RKO (cell line): ENCODE results near the gene IRF8.
"Not testable (repeated sequence)": the region's sequence is repeated elsewhere in the genome, so short reads cannot be mapped to it uniquely, and the experiment has no call there.

ENCODE experiments used
- DNase-seq: peaks from one replicate; pipeline ENCODE4 v3.0.0-alpha.2; 2016; ENCODE audit warnings: low spot score

IRF8 gene

DNA sequence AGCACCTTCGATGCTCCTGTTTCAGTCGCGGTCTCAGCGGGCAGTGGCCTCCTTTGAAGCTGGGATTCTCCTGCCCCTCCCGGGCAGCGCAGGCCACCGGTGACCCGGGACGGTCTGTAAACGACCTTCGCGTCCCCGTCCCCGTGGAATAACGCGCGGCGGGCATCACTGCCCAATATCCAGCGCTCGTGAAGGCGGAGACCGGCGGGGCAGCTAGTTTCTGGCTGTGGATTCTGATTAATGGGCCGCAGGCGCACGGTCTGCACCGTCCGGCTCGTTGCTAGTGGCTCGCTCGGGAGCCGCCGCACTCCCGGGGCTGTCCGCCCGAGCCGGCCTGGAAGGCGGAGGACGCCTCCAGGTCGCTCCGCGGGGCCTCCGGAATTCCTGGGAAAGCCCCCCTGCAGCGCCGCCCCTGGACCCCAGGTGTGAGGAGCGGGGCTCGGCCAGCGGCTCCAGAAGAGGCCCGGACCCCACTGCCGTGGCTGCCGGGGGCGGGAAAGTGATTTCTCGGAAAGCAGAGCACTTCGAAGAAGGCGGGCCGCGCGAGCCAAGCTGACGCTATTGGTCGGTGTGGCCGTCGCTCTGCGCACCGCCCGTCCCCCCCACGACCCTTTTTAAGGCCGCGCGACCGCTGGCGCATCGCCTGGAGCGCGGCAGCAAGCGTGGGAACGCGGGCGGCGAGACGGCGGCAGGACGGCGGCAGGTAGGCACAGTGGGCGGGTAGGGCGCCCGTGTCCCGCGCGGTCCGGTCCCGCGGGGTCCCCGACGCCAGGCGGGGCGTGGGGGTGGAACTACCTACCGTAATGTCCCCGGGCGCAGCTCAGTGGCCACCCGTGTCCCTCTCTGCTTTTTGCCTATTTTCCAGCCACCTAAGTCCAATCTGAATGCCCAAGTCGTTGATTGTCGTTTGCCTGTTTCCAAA, at the start of gene IRF8:
Gene IRF8 (plus strand): TSS at position 642 of the 922 bp plus-strand sequence. CDS start 3,854 bp downstream, outside the sequence.
- DNase-seq, result no peak

GRCh38 chr16:85849388-85849787, 49.6 kb upstream of the IRF8 start:
- no peak for DNase-seq

GRCh38 chr16:85850344-85850880, 48.5 kb upstream of the IRF8 start:
- no peak for DNase-seq

- peak; percentile 40 for DNase-seq
Measured at GRCh38 chr16:85851034-85851785, 47.8 kb upstream of the IRF8 start.

- DNase-seq, result no peak
Measured at GRCh38 chr16:85853547-85854545, 45.1 kb upstream of the IRF8 start.

- no peak for DNase-seq
Measured at GRCh38 chr16:85854935-85855334, 44.0 kb upstream of the IRF8 start.

DNA sequence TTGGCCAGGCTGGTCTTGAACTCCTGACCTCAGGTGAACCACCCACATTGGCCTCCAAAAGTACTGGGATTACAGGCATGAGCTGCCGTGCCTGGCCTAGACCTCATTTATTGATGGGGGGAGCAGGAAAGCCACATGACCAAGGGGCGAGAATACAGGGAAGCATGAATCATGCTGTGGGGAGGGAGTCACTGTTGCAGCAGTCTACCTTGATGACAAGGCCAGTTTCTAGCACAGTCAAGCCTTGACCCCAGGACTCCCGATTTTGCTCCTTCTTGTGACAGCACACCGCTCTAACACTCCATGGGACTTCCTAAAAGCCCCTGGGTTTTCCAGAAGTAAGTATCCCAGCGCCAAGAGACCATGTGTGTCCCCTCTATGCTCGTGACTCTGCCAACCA, 42.9 kb upstream of the IRF8 start:
- no peak for DNase-seq

- DNase-seq, result no peak
Measured at GRCh38 chr16:85856585-85856984, 42.4 kb upstream of the IRF8 start.

DNA sequence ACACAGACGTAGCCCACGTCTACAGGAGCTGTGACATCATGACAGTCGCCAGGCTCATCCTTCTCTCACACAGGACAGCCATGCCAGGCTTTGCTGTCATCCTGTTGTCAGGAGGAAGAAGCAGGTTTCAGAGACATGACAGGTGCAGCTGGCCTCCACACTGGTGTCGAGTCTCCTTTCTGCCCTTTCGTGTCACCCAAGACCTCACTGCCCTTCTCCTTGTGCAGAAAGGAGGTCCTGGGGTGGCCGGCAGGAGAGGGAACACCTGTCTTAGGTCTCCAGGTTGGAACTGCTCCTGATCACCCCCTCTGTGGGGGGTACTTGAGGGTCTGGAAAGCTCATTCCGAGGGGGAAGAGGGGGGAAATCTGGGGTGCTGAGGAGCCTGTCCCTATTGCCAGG, 41.6 kb upstream of the IRF8 start:
- no peak for DNase-seq

DNA sequence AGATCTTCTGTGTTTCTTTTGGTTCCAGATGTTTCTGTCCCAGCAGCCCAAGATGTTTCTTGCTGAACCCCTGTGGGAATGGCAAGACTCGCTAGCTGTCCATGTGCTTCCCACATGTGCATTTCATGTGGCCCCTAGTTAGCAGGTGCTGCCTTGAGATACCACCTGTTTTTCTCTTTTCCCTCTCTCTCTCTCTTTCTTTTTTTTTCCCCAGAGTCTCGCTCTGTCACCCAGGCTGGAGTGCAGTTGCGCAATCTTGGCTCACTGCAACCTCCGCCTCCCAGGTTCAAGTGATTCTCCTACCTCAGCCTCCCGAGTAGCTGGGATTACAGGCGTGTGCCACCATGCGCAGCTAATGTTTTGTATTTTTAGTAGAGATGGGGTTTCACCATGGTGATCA, 40.4 kb upstream of the IRF8 start:
- not testable (repeated sequence) for DNase-seq

GRCh38 chr16:85858984-85859817, 39.8 kb upstream of the IRF8 start:
- no peak for DNase-seq

DNA sequence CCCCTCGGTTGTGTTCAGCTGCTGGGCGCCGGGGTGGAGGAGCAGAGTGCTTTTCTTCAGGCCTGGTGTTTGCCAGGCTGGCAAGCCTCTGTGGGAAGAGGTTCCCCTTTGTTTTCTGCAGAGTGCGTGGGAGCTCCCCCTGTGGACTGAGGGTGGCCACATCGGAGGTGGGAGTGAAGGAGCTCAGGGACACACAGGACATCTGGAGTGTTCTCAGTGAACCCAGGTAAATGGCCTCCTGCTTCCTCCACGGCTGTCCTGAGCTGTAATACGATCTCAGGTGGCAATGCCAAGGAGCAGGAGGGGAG, 39.2 kb upstream of the IRF8 start:
- no peak for DNase-seq

GRCh38 chr16:85860413-85861094, 38.4 kb upstream of the IRF8 start:
- DNase-seq, result no peak

DNA sequence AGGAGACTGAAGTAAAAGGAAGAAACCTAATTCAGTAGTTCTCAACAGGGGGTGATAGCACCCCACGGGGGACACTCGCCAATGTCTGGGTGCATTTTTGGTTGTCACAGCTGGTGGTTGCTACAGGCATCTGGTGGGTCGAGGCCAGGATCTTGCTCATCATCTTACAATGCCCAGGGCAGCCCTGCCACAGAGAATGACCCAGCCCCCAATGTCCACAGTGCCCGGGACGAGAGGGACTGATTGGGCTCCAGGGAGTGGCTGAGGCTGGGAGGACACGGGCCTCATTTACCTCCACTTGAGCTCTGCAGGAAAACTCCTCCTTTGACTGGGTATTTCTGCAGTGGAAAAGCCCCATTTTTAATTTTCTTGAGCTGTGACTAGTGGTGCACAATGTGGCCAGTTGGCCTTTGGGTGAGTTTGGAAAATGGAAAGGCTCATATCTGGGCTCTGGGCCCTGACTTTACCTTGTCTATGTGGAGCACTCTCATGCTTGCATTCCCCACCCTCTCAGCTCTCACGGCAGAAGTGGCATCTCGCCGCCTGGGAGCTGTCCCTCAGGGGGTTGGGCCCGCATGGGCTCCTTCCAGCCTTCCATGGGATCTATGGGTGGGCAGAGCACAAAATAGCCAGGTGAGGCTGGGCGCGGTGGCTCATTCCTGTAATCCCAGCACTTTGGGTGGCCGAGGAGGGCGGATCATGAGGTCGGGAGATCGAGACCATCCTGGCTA, 37.7 kb upstream of the IRF8 start:
- no peak for DNase-seq

GRCh38 chr16:85862476-85863383, 36.2 kb upstream of the IRF8 start:
- no peak for DNase-seq

DNA sequence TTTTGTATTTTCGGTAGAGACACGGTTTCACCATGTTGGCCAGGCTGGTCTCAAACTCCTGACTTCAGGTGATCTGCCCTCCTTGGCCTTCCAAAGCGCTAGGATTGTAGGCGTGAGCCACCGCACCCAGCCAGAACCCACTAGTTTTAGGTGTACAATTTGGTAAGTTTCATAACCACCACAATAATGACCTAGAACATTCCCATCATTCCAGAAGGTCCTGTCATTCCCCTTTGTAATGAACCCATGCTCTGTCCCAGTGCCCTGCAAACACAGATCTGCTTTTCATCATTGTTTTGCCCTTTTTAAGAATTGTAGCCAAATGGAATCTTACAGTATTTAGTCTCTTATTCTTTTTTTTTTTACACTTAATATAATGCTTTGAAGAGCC, 35.6 kb upstream of the IRF8 start:
- DNase-seq, result no peak

GRCh38 chr16:85864965-85865364, 34.0 kb upstream of the IRF8 start:
- DNase-seq, result no peak

DNA sequence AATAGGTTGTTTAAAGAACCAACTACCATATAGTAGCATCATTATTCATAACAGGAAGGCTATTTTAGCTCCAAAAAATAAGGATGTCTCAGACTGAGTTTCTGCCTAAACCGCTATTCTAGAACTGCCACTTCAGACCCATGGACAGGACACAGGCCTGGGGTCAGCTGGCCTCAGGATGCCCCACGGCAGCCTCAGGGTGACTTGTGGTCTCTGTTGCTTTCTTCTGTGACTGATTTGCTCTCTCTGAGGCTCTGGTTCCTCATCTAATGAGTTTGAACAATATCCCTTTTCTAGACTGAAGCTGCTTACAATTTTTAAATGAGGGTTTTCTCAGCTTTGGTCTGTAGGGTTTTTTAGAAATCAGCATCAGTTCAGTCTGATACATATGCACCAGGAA, 31.8 kb upstream of the IRF8 start:
- DNase-seq, result no peak

- no peak for DNase-seq
Measured at GRCh38 chr16:85868495-85868894, 30.5 kb upstream of the IRF8 start.
